Natural killer cell (primary cell): Measurements from ENCODE around the gene PTDSS2. TPM values are rescaled to one million over a fixed set of nuclear protein-coding genes. Genes with fewer than 3 reads are reported as not detected.

Experiments used
- ATAC-seq, 3 donors: fragments of 150-1000 bp in 2 of 3; fragments of 200-7000 bp in 1 of 3; cut with Tn5 transposase; 1 replicate in 1 of 3; 2 replicates in 2 of 3; pipeline ENCODE4 v1.10.0; 2021; ENCODE audit warnings: mild to moderate bottlenecking in 2 of 3, moderate library complexity in 2 of 3
- DNase-seq, 2 donors: peaks; one replicate each; pipeline versions ENCODE4 v3.0.0 to v3.0.0-alpha.2; 2013 to 2021; ENCODE audit warnings: mixed read lengths in 1 of 2
- H3K27ac ChIP-seq: one replicate; pipeline ENCODE4 v1.5.1; 2013; ENCODE audit warnings: mild to moderate bottlenecking, low read length
- H3K27me3 ChIP-seq: one replicate; pipeline ENCODE4 v1.6.1; 2013; ENCODE audit warnings: low read length; ENCODE audit not compliant: control insufficient read depth, insufficient read depth
- H3K36me3 ChIP-seq: one replicate; pipeline ENCODE4 v1.6.1; 2013; ENCODE audit warnings: low read length; ENCODE audit not compliant: control insufficient read depth, insufficient read depth
- H3K4me1 ChIP-seq: one replicate; pipeline ENCODE4 v1.6.1; 2013; ENCODE audit warnings: low read length; ENCODE audit not compliant: control insufficient read depth, insufficient read depth
- H3K4me3 ChIP-seq: one replicate; pipeline ENCODE4 v1.5.1; 2013; ENCODE audit warnings: low read length
- H3K9me3 ChIP-seq: one replicate; pipeline ENCODE4 v1.6.1; 2013; ENCODE audit warnings: low read length; ENCODE audit not compliant: control insufficient read depth, insufficient read depth
- H3K27ac Mint-ChIP-seq, 2 donors: one replicate each; pipeline ENCODE4 v1.8.0; 2022; ENCODE audit warnings: mild to moderate bottlenecking in 2 of 2, mixed read lengths in 2 of 2, moderate library complexity in 1 of 2
- H3K27me3 Mint-ChIP-seq, 2 donors: one replicate each; pipeline ENCODE4 v1.8.0; 2022; ENCODE audit warnings: low read depth in 2 of 2, mixed read lengths in 2 of 2
- H3K36me3 Mint-ChIP-seq: one replicate; pipeline ENCODE4 v1.8.0; 2022; ENCODE audit warnings: mixed read lengths
- H3K4me1 Mint-ChIP-seq, 2 donors: one replicate each; pipeline ENCODE4 v1.8.0; 2022; ENCODE audit warnings: mixed read lengths in 2 of 2
- H3K4me3 Mint-ChIP-seq: one replicate; pipeline ENCODE4 v1.8.0; 2022; ENCODE audit warnings: mild to moderate bottlenecking, moderate library complexity, mixed read lengths
- H3K9me3 Mint-ChIP-seq, 2 donors: one replicate each; pipeline ENCODE4 v1.8.0; 2022; ENCODE audit warnings: mixed read lengths in 2 of 2
- CTCF ChIP-seq: fragments of 200-600 bp; IDR thresholded peaks from one replicate; pipeline ENCODE4 v1.8.0; 2022; ENCODE audit warnings: antibody characterized with exemption
- WGBS: methylation state at CpG from one replicate; pipeline ENCODE4 v1.1.7; 2013; ENCODE audit warnings: missing lambda C conversion rate; ENCODE audit not compliant: insufficient coverage; 5-methylcytosine and 5-hydroxymethylcytosine counted together
- intact Hi-C: fragments of 100-400 bp; cut with micrococcal nuclease; formaldehyde crosslinking; loops from one replicate; pipeline ENCODE4 v1.14.2; 2022
- total RNA-seq, 4 donors: library from RNA; stranded (reverse); fragments of 120-200 nt in 1 of 4; gene quantifications; one replicate each; pipeline versions ENCODE4 v1.2.3 to v1.2.4, GENCODE V29; 2013 to 2022

Gene PTDSS2
- total RNA-seq, 3 donors from 2014 or later (not counting 1 experiment from before 2014, with no cell fraction given), result 21.5 to 25.1 (median 23.4) TPM

GRCh38 chr11:457111-457760 is 7.2 kb downstream of the PTDSS2 start:
- no peaks in the 10 kb centered on the region for H3K9me3 ChIP-seq
- ATAC-seq, result no peak
- WGBS, result 36% methylated on average over 22 of the region's 23 CpGs
- Mint-ChIP-seq H3K4me1 (peaks cover 19 to 29% of the 10 kb centered on the region in 2 donors), H3K36me3 (no peaks in the 10 kb centered on the region), H3K27ac (peak overlapping the region in 1 of 2 donors; percentile 76), H3K9me3 (no peaks in the 10 kb centered on the region), H3K27me3 (no peaks in the 10 kb centered on the region), H3K4me3 (peak overlapping the region; percentile 52)
- no peak for TF ChIP-seq CTCF
- peak in 1 of 2 donors; percentile 45 for DNase-seq
- intact Hi-C loops, result no loop called here
- no peak overlapping the region for H3K4me3 ChIP-seq
- H3K27ac ChIP-seq, result peak overlapping the region; percentile 31
- no peaks in the 10 kb centered on the region for H3K27me3 ChIP-seq
- peaks cover 19% of the 10 kb centered on the region for H3K36me3 ChIP-seq
- peaks cover 24% of the 10 kb centered on the region for H3K4me1 ChIP-seq

- TF ChIP-seq CTCF, result no peak
- no peaks in the 10 kb centered on the region for H3K27me3 Mint-ChIP-seq
- H3K4me1 Mint-ChIP-seq, result peaks cover 19 to 29% of the 10 kb centered on the region in 2 donors
- Histone ChIP-seq H3K27ac (no peak overlapping the region), H3K4me1 (peaks cover 24% of the 10 kb centered on the region), H3K27me3 (no peaks in the 10 kb centered on the region), H3K4me3 (no peak overlapping the region), H3K36me3 (peaks cover 9% of the 10 kb centered on the region), H3K9me3 (no peaks in the 10 kb centered on the region)
- H3K9me3 Mint-ChIP-seq, result no peaks in the 10 kb centered on the region
- intact Hi-C loops, result no loop called here
- no peak for ATAC-seq
- H3K27ac Mint-ChIP-seq, result no peak overlapping the region
- WGBS, result 96% methylated on average over 24 of the region's 24 CpGs
- no peak overlapping the region for H3K4me3 Mint-ChIP-seq
- no peak for DNase-seq
- no peaks in the 10 kb centered on the region for H3K36me3 Mint-ChIP-seq
Measured at GRCh38 chr11:459511-460220, 9.6 kb downstream of the PTDSS2 start.

GRCh38 chr11:460331-461199 is 10.5 kb downstream of the PTDSS2 start:
- Histone ChIP-seq H3K27ac (no peak overlapping the region), H3K36me3 (peaks cover 11% of the 10 kb centered on the region), H3K27me3 (no peaks in the 10 kb centered on the region), H3K4me3 (no peak overlapping the region), H3K9me3 (no peaks in the 10 kb centered on the region), H3K4me1 (peaks cover 24% of the 10 kb centered on the region)
- WGBS, result 97% methylated on average over 41 of the region's 41 CpGs
- Mint-ChIP-seq H3K36me3 (no peaks in the 10 kb centered on the region), H3K27ac (no peak overlapping the region), H3K4me1 (peaks cover 19 to 22% of the 10 kb centered on the region in 2 donors), H3K9me3 (no peaks in the 10 kb centered on the region), H3K27me3 (no peaks in the 10 kb centered on the region), H3K4me3 (no peak overlapping the region)
- intact Hi-C loops, result no loop called here
- TF ChIP-seq CTCF, result no peak
- DNase-seq (no peak), ATAC-seq (no peak)
